Stimulated activated naive CD4-positive, alpha-beta T cell (primary cell): Measurements from ENCODE around the gene SNCAIP.
"Not testable (repeated sequence)": the region's sequence is repeated elsewhere in the genome, so short reads cannot be mapped to it uniquely, and the experiment has no call there.

Source experiments
- DNase-seq, 6 experiments: peaks; one replicate each; lab custom pipeline; 2025; lab: John Stamatoyannopoulos, UW

Gene SNCAIP

GRCh38 chr5:122358372-122358979 is 46.4 kb downstream of the SNCAIP start:
- no peak for DNase-seq

- DNase-seq = no peak
These were observed 50.3 kb downstream of the SNCAIP start for GRCh38 chr5:122362361-122362760.

DNA sequence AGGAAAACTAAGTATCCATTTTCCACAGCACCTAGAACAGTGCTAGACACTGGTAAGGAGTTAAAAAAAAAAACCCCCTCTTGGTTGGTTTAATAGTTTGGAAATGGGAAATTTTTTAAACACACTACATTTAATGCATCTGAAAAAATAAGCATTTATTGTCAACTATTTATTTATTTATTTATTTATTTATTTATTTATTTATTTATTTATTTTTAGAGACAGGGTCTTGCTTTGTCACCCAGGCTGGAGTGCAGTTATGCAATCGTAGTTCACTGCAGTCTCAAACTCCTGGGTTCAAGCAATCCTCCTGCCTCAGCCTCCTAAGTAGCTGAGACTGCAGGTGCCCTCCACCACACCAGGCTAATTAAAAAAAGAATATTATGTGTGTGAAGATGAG is 51.6 kb downstream of the SNCAIP start:
- DNase-seq = no peak

- DNase-seq = no peak
These were observed 54.5 kb downstream of the SNCAIP start for GRCh38 chr5:122366501-122366900.

DNA sequence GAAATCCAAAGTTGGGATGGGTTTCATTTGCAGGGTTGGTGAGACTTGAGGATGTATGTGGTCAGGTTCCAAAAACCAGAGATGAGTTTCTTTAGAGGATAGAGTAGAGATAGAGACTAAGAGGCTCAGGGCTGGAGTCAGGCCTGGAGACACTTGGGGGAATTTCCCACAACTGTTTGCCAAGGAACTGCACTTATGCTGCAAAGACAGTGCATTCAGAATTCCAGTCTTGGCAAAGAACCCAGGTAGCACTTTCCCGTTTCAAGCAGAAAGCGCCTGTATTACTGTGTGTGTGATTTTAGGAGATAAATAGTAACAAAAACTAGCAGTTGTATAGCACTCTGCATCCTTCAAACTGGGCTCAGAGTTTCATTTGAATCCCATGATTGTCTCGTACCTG is 55.4 kb downstream of the SNCAIP start:
- DNase-seq = no peak

DNA sequence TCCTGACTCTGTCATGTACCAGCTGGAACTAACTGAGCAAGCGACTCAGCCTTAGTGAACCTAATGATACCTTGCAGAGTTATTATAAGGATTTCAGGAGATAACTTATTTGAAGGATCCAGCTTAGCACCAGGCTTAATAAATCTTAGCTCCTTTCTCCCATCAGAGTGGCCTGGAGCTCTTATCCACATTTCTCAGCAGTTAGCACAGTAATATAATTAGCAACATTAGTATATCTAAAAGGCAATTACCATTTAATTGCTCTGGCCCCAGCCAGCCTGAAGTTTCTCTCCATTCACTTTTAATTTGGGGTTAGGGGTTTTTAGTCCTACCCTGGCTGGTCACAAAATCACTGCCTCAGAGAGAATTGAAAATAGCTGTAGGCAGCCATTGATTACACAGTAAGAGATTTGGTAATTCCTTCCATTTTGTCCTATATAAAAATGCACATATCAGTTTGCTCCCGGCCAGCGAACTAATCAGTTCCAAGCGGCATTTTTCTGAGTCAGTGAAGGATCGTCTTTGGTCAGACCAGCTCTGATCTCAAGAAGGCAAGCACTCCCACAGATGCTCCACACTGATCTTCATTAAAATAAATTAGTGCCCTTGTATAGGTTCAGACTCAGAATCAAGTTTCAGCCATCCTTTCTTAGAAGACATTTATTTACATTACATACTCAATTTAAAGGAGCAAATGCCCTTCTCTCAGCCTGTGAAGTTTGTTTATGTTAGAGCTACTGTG is 56.6 kb downstream of the SNCAIP start:
- no peak for DNase-seq

DNA sequence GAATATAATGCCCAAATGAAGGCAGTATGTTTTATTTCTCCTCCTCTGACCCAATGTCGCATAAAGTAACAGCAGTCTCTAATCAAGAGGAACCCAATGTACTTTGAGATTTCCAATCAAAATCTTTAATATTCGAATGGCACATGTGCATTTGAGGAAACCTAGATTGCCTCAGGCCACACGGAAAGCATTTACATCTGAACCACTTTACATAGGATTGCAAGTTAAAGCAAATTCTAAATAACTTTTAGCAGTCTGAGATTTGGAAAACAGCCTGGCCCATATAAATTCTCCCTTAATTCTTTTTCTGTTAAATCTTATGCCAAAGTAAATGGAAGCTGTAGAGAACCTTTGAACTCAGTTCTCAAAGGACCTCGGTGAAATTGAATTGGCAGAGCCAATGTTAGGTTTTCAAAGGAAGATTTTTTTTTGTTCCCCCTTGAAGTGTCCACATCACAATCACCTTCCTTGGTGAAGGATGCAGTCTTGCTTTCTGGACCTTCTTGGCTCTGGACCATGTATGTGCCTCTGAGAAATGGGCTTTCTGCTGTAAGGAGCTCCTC is 57.3 kb downstream of the SNCAIP start:
- DNase-seq = no peak

- no peak for DNase-seq
These were observed 59.6 kb downstream of the SNCAIP start for GRCh38 chr5:122371511-122372151.

- DNase-seq = no peak
These were observed 62.1 kb downstream of the SNCAIP start for GRCh38 chr5:122374110-122374509.

GRCh38 chr5:122375801-122376200 is 63.8 kb downstream of the SNCAIP start:
- DNase-seq = no peak

DNA sequence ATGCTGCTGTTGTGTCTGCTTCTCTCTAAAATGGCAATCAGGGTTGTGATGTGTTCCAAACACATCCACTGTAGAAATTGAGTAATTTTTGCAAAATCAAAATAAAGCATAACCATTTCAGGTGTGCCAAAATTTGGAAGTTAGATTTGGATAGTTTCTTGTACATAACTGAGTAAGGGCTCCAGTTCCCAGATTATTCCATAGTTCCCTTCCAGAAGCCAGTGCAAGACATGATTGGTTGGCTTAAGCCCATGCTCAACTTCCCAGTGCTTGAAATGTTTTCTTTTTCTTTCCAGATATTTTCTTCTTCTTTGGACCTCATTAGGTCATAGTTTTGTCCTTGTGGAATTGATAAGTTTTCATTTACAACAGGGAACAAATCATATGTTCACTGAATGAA is 64.2 kb downstream of the SNCAIP start:
- no peak for DNase-seq

GRCh38 chr5:122377026-122377425 is 65.0 kb downstream of the SNCAIP start:
- DNase-seq = no peak

DNA sequence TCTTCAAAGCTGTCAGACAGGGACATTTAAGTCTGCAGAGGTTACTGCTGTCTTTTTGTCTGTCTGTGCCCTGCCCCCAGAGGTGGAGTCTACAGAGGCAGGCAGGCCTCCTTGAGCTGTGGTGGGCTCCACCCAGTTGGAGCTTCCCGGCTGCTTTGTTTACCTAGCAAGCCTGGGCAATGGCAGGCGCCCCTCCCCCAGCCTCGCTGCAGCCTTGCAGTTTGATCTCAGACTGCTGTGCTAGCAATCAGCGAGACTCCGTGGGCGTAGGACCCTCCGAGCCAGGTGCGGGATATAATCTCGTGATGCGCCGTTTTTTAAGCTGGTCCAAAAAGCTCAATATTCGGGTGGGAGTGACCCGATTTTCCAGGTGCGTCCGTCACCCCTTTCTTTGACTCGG is 70.9 kb downstream of the SNCAIP start:
- not testable (repeated sequence) for DNase-seq

GRCh38 chr5:122384739-122385235 is 72.8 kb downstream of the SNCAIP start:
- no peak for DNase-seq

GRCh38 chr5:122385286-122385685 is 73.2 kb downstream of the SNCAIP start:
- no peak for DNase-seq

GRCh38 chr5:122385808-122386207 is 73.8 kb downstream of the SNCAIP start:
- no peak for DNase-seq

DNA sequence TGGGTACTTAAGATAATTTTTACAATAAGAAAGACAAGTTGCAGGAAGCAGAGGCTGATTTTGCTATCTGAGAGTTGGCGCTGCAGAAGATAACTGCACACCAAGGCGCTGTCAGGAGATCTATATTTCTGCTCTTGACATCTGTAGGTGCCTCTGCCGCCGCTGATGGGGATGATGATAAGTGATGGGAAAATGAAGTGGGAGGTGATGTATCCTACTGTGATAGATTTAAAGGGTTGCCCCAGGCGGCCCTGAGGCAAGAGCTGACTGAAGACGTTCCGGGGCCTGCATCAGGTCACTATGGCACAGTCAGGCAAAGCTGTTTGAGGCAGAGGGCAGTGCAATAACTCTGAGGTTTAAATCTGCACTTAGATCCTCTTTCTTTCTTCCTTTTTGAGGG is 78.1 kb downstream of the SNCAIP start:
- no peak for DNase-seq

DNA sequence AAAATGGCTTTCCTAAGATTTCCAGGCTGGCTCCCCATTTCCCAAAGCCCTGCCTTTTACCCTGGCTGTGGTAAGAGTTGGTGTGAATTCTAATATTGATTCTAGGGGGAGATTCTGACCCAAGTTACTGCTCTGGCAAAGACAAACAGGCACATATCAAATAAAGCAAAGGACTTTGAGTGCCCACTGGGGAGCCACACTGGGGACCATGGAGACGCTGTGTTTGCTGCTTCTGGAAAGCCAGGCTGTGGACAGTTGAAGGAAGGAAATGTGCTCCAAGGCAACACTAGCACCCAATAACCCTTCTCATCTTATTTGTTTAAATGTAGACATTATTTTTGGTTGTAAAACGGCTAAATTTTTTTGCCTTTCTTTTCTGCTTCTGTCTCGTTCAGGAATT is 78.7 kb downstream of the SNCAIP start:
- DNase-seq = no peak

- DNase-seq = no peak
These were observed 79.6 kb downstream of the SNCAIP start for GRCh38 chr5:122391621-122392020.

DNA sequence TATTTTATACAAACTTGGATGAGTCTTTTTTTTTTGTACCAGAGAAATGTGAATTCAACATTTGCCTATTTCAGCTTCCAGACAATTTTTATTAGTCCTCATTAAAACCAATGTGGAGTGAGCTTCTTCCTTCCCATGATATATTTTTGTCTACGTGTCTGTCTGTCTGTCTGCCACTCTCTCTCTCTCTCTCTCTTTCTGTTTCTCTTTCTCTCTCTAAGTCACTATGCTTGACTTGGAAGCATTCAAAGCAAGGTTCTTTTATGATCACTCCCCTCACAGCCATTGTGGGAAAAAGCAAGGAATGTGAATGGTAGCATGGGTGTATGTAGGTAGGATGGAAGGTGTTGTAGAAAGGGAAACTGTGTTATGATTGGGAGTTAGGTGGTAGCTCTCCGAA is 80.2 kb downstream of the SNCAIP start:
- DNase-seq = no peak

DNA sequence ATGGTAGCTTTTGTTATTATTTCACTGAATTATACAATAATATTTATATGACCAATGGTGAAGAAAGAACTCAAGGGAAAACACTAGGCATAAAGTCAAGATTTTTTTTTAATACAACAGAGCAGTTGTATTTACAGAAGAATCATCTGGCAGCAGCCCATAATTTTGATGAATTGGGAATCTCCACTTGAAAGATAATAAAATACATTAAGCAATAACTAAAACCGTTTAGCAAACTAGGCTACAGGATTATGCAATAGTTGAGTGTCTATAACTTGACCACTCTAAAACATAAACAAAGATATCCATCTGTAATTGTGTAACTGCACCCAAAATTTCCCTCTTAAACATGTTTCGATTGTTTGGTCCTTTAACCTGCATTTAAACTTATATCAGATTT is 80.8 kb downstream of the SNCAIP start:
- no peak for DNase-seq

DNA sequence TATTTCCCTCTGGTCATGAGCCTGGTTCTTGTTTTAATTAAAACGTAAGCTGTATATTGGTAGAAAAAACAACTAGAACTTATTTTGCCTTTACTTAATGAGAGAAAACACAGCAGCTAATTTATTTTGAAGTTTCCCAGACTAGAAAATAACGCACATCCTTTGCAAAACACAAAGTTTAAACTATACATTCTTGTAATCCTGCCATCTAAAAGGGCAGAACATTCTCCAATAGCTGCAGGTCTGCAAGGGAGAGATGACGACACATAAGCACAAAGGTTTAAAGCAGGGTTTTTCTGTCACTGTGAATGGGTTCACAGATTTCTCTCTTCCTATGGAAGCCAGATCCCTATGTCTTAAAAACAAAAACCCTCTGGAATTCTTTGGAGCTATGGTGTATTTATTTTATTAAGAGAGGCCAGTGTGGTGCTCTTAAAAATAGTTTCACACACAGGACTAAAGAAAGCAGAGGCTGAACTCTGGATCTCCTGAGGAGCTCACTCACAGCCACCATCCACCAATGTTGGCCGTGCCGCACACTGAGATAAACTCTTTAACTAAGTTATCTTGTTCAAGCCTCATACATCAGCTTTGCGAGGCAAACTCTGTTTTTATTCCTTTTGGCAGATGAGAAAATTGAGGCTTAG is 82.4 kb downstream of the SNCAIP start:
- DNase-seq = no peak
